ENCODE measurements around the gene ALOX15. TPM values are rescaled to one million over a fixed set of nuclear protein-coding genes. Genes with fewer than 3 reads are reported as not detected.

Gene ALOX15
- total RNA-seq, 1 experiment from 2014 or later = 0.13 TPM

Small RNA genes lying within 50 kb of the gene (small RNA-seq; reads per million reads assigned to genes)
- not detected for gene RNU6-955P

Other genes with a start within 250 kb of the ALOX15 start
- gene SPNS3, start 207.7 kb downstream of the ALOX15 start, total RNA-seq (2014; rRNA removed; shearing (Covaris generic)) = 4.0 and 4.7 TPM in 2 replicates
- gene SPNS2, start 142.8 kb downstream of the ALOX15 start, total RNA-seq (2014; rRNA removed; shearing (Covaris generic)) = 172 and 193 TPM in 2 replicates
- 136 and 177 TPM in 2 replicates for gene MYBBP1A, start 86.3 kb downstream of the ALOX15 start, total RNA-seq (2014; rRNA removed; shearing (Covaris generic))
- 4.8 and 7.0 TPM in 2 replicates for gene GGT6, start 81.1 kb downstream of the ALOX15 start, total RNA-seq (2014; rRNA removed; shearing (Covaris generic))
- not detected in 2 replicates for gene SMTNL2, start 57.1 kb downstream of the ALOX15 start, total RNA-seq (2014; rRNA removed; shearing (Covaris generic))
- 23.7 and 29.3 TPM in 2 replicates for gene PELP1, start 62.5 kb upstream of the ALOX15 start, total RNA-seq (2014; rRNA removed; shearing (Covaris generic))
- gene ARRB2, start 69.0 kb upstream of the ALOX15 start, total RNA-seq (2014; rRNA removed; shearing (Covaris generic)) = 30.4 and 32.3 TPM in 2 replicates
- gene MED11, start 89.8 kb upstream of the ALOX15 start, total RNA-seq (2014; rRNA removed; shearing (Covaris generic)) = 27.8 and 35.0 TPM in 2 replicates
- gene ZMYND15, start 98.2 kb upstream of the ALOX15 start, total RNA-seq (2014; rRNA removed; shearing (Covaris generic)) = 0.18 and 0.86 TPM in 2 replicates
- 11.5 and 12.7 TPM in 2 replicates for gene CXCL16, start 98.2 kb upstream of the ALOX15 start, total RNA-seq (2014; rRNA removed; shearing (Covaris generic))
- 0.44 and 0.61 TPM in 2 replicates for gene TM4SF5, start 130.2 kb upstream of the ALOX15 start, total RNA-seq (2014; rRNA removed; shearing (Covaris generic))
- 0.58 TPM in 1 of 2 replicates, not detected in the other for gene VMO1, start 144.7 kb upstream of the ALOX15 start, total RNA-seq (2014; rRNA removed; shearing (Covaris generic))
- not detected in 2 replicates for gene GLTPD2, start 147.3 kb upstream of the ALOX15 start, total RNA-seq (2014; rRNA removed; shearing (Covaris generic))
- 242 and 261 TPM in 2 replicates for gene PSMB6, start 154.5 kb upstream of the ALOX15 start, total RNA-seq (2014; rRNA removed; shearing (Covaris generic))
- 6.9 and 10.9 TPM in 2 replicates for gene PLD2, start 165.5 kb upstream of the ALOX15 start, total RNA-seq (2014; rRNA removed; shearing (Covaris generic))
- gene MINK1, start 191.7 kb upstream of the ALOX15 start, total RNA-seq (2014; rRNA removed; shearing (Covaris generic)) = 61.7 and 76.1 TPM in 2 replicates

Measured in HT-29 (cell line).